Tibial artery (tissue), 4 donors: ENCODE measurements around the gene PDLIM7.

ENCODE experiments used
- DNase-seq, 2 donors: peaks; one replicate each; pipeline ENCODE4 v3.0.0-alpha.2; 2019
- H3K27ac ChIP-seq, 2 donors: fragments of 200-600 bp; sonication (generic) in 1 of 2; 1 replicate in 1 of 2; 2 replicates in 1 of 2; pipeline ENCODE4 v1.5.1; 2018 to 2019; ENCODE audit warnings: mild to moderate bottlenecking in 1 of 2
- H3K27me3 ChIP-seq, 2 donors: fragments of 200-600 bp; sonication (generic) in 1 of 2; one replicate each; pipeline versions ENCODE4 v1.5.1 to v1.6.0; 2016 to 2019
- H3K36me3 ChIP-seq, 3 donors: fragments of 200-600 bp; sonication (generic) in 2 of 3; one replicate each; pipeline ENCODE4 v1.5.1; 2016 to 2019; ENCODE audit warnings: mild to moderate bottlenecking in 2 of 3
- H3K4me1 ChIP-seq, 4 donors: fragments of 200-600 bp; sonication (generic) in 2 of 4; 1 replicate in 3 of 4; 2 replicates in 1 of 4; pipeline ENCODE4 v1.5.1; 2016 to 2019
- H3K4me3 ChIP-seq, 2 donors: fragments of 200-600 bp; sonication (generic) in 1 of 2; 1 replicate in 1 of 2; 2 replicates in 1 of 2; pipeline ENCODE4 v1.5.1; 2018 to 2019; ENCODE audit warnings: mild to moderate bottlenecking in 2 of 2
- H3K9me3 ChIP-seq, 3 donors: fragments of 200-600 bp; sonication (generic) in 1 of 3; one replicate each; pipeline ENCODE4 v1.5.1; 2016 to 2019
- CTCF ChIP-seq, 2 experiments: fragments of 200-600 bp in 1 of 2; fragments of 450-650 bp in 1 of 2; IDR thresholded peaks; one replicate each; pipeline ENCODE4 v1.5.1; 2017 to 2019; ENCODE audit warnings: antibody characterized with exemption in 2 of 2, mild to moderate bottlenecking in 1 of 2, moderate library complexity in 1 of 2
- intact Hi-C: fragments of 100-400 bp; cut with DNase I; formaldehyde crosslinking; loops from one replicate; pipeline ENCODE4 v1.15.0; 2023; ENCODE audit warnings: low total_unique reads

Gene PDLIM7

GRCh38 chr5:177502886-177503285 lies 5.5 kb upstream of the PDLIM7 start:
- H3K4me1 ChIP-seq = peaks cover 0 to 15% (median 10%) of the 10 kb centered on the region in 4 donors
- no peak overlapping the region for H3K4me3 ChIP-seq
- DNase-seq = no peak
- H3K36me3 ChIP-seq = no peaks in the 10 kb centered on the region
- H3K27me3 ChIP-seq = no peaks in the 10 kb centered on the region
- no peak for TF ChIP-seq CTCF (IDR thresholded peaks at IDR 0.05)
- intact Hi-C loops = loop anchor here (5.0 kb wide), 1 partner anchor 111 kb away; no protein-coding TSS in a partner anchor
- no peak overlapping the region for H3K27ac ChIP-seq
- H3K9me3 ChIP-seq = no peaks in the 10 kb centered on the region

GRCh38 chr5:177501874-177502678 lies 4.7 kb upstream of the PDLIM7 start:
- intact Hi-C loops = loop anchor here (5.0 kb wide), 1 partner anchor 110 kb away; no protein-coding TSS in a partner anchor
- DNase-seq = no peak
- Histone ChIP-seq H3K27ac (no peak overlapping the region), H3K4me3 (no peak overlapping the region), H3K4me1 (peaks cover 0 to 17% (median 10%) of the 10 kb centered on the region in 4 donors), H3K9me3 (no peaks in the 10 kb centered on the region), H3K27me3 (no peaks in the 10 kb centered on the region), H3K36me3 (no peaks in the 10 kb centered on the region)
- TF ChIP-seq CTCF (IDR thresholded peaks at IDR 0.05) = no peak

DNA sequence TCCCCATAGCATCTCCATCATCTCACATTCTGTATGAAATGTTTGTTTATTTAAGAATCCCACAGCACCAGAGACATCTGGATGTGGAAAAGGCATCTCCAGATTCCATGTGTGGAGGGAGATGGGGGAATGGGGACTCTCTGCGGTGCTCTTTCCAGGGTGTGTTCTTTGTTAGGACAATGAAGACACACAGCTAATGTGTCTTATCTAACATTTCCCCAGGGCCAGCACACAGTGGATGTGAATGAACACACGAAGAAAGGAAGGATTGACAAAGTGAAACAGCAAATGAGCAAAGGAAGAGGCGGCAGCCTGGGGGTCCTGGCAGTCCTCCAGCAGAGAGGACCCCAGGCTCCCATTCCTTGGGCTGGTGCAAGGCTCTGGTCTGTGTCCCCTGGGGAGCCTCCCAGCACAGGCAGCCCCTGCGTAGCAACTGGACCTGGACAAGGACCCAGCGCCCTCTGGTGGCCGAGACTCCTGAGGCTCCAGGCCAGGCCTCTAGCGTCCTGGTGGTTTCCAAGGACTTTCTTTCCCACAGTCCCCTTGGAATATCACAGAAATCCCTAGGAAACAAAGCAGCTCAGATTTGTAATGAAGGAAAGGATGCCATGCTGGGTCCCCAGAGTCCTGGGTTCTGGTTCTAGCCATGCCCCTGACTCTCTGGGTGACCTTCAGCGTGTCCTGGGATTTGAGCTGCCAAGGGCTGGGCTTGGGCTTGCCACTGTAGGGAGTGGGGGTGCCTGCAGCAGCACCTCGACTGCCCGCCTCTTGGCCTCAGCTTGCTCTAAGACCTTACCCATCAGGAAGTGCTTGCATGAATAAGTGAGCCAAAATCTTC lies 3.5 kb upstream of the PDLIM7 start:
- TF ChIP-seq CTCF (IDR thresholded peaks at IDR 0.05) = peak; percentile 87 to 93
- peak; percentile 90 to 92 for DNase-seq
- Histone ChIP-seq H3K4me1 (peaks cover 0 to 24% (median 15%) of the 10 kb centered on the region in 4 donors), H3K36me3 (peaks cover 0 to 5% (median 0%) of the 10 kb centered on the region in 3 donors), H3K4me3 (no peak overlapping the region), H3K9me3 (no peaks in the 10 kb centered on the region), H3K27me3 (no peaks in the 10 kb centered on the region), H3K27ac (peak overlapping the region in 1 of 2 donors; percentile 18)
- intact Hi-C loops = loop anchor here (5.0 kb wide), 1 partner anchor 109 kb away; no protein-coding TSS in a partner anchor

GRCh38 chr5:177499842-177500241 lies 2.4 kb upstream of the PDLIM7 start:
- Histone ChIP-seq H3K4me1 (peaks cover 0 to 35% (median 26%) of the 10 kb centered on the region in 4 donors), H3K36me3 (peaks cover 0 to 5% (median 0%) of the 10 kb centered on the region in 3 donors), H3K4me3 (no peak overlapping the region), H3K27me3 (no peaks in the 10 kb centered on the region), H3K9me3 (no peaks in the 10 kb centered on the region), H3K27ac (peak overlapping the region in 1 of 2 donors; percentile 18)
- intact Hi-C loops = loop anchor here (2.0 to 5.0 kb wide), 2 partner anchors 45 to 108 kb away; no protein-coding TSS in a partner anchor
- DNase-seq = no peak
- no peak for TF ChIP-seq CTCF (IDR thresholded peaks at IDR 0.05)

DNA sequence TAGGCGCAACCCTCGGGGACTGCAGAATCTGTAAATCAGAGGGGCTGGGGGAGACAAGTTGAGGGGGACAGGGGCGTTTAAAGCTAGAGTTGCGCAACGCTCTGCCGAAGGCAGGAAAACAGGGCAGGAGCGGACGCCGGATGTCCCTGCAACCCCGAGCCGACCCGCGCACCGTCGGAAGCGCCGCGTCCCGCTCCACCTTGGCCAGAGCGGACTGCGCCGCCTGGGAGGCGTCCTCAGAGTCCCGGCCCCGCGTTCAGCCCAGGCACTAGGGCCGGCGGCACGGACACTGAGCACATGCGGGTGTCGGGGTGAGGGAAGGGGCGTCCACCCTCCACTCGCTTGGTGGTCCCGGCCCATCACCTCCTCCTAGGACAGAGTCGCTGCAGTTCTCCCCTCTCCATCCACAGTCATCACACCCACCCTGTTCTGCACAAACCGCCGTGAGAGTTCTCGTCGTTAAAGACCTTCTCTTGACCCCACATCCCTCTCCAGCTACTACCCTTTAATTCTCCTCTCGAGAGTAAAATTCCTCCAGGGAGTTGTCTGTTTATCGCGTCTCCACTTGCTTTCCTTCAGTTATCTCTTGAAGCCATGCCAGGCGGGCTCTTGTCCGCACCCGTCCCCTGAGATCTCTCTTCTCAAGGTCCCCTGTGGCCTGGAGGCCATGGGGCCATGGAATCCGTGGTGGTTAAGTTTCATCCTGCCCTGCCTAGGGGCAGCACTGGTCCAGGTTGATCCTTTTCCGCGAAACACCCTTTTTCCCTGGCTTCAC lies 796 bp upstream of the PDLIM7 start:
- intact Hi-C loops = loop anchor here (2.0 kb wide), 1 partner anchor 43 kb away; no protein-coding TSS in a partner anchor
- Histone ChIP-seq H3K9me3 (no peaks in the 10 kb centered on the region), H3K36me3 (peaks cover 0 to 7% (median 5%) of the 10 kb centered on the region in 3 donors), H3K27me3 (no peaks in the 10 kb centered on the region), H3K4me1 (peaks cover 7 to 51% (median 42%) of the 10 kb centered on the region in 4 donors), H3K4me3 (peak overlapping the region; percentile 83 to 100), H3K27ac (peak overlapping the region; percentile 92 to 100)
- no peak for DNase-seq
- TF ChIP-seq CTCF (IDR thresholded peaks at IDR 0.05) = no peak
